GM18526 (cell line): ENCODE results near the gene AZIN2.

Experiments
- POLR2A ChIP-seq: IDR thresholded peaks from 3 replicates; pipeline ENCODE4 v1.6.1; 2011; ENCODE audit not compliant: insufficient read length; ENCODE audit errors: extremely low read depth

Gene AZIN2

GRCh38 chr1:33153650-33154049, 72.7 kb downstream of the AZIN2 start:
- no peak for TF ChIP-seq POLR2A

DNA sequence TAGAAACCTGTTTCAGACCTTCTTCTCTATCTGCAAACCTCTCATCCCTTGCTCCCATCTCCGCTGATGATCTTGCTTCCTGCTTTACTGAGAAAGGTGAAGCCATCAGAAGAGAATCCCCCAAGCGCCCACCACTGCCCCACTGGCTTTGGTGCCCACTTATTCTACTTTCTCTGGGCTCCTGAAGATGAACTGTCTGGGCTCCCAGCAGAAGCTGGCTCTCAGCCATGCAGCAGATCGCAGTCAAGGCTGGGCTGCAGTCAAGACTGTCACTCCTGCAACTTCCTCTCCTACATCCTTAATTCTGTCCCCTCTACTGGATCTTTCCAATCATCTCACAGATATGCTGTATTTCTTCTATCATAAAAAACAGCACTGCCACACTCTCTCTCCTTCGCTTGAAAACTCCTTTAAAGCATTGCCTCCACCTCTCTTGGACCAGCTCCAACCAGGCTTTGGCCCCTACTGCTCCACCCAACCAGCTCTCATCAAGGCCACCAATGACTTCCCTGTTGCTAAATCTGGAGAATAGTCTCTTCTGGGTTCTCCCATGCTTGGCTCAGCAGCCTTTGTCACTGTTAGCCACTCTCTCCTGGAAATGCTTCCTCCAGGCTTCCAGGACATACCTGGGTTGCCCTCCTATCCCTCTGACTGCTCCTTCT, 75.1 kb downstream of the AZIN2 start:
- TF ChIP-seq POLR2A, result no peak

DNA sequence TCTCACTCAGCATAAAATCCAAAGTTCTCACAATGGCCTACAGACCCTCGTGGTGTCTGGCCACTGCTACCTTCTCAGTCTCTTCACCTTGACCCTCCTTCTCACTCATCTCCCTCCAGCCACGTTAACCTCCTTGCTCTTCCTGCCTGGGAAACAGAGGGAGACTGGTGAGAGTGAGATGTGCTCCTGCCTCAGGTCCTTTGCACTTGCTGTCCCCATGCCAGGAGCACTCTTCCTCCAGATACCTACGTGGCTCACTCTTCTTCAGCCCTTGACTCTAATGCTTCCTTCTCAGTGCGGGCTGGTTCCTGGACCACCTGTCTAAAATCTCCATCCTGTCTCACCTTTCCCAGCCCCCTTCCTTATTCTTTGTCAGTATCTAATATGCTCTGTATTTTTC, 76.2 kb downstream of the AZIN2 start:
- TF ChIP-seq POLR2A, result no peak

DNA sequence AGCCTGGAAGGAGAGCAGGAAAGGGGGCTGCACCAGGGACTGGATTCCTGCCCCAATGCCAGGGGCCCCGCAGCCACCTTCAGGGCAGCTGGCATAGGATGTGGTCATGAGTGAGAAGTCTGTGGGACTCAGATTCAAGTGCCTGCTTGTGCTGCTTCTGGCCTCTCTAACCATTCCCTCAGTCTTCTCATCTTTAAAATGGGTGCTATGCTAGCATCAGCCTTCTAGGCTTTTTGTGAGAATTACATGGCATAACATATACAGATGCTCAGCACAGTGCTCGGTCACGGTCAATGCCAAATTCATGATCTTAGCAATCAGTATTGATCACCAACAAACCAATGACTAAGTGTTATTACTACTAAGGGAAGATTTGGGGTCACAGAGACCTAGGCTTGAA, 77.4 kb downstream of the AZIN2 start:
- TF ChIP-seq POLR2A, result no peak

DNA sequence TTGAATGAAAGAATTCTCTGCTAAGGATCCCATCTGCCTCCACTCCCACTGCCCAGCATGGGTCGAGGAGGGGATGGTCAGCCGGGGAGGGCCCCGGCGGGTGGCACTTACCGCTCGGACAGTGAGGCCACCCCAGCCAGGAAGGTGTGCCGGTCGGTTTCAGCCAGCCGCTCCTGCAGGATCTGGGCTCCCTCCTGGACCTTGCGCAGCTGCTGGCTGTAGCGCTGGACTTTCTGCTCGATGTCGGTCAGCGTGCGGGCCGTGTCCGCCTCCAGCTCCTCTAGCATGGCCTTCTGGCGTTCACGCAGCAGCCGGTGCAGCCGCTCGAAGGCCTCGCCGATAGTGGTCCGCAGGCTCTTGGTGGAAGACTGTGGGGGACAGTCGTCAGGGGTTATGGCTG, 78.6 kb downstream of the AZIN2 start:
- TF ChIP-seq POLR2A, result no peak

- no peak for TF ChIP-seq POLR2A
Observed at GRCh38 chr1:33161061-33161681, 80.2 kb downstream of the AZIN2 start.

GRCh38 chr1:33162141-33162540, 81.2 kb downstream of the AZIN2 start:
- no peak for TF ChIP-seq POLR2A

DNA sequence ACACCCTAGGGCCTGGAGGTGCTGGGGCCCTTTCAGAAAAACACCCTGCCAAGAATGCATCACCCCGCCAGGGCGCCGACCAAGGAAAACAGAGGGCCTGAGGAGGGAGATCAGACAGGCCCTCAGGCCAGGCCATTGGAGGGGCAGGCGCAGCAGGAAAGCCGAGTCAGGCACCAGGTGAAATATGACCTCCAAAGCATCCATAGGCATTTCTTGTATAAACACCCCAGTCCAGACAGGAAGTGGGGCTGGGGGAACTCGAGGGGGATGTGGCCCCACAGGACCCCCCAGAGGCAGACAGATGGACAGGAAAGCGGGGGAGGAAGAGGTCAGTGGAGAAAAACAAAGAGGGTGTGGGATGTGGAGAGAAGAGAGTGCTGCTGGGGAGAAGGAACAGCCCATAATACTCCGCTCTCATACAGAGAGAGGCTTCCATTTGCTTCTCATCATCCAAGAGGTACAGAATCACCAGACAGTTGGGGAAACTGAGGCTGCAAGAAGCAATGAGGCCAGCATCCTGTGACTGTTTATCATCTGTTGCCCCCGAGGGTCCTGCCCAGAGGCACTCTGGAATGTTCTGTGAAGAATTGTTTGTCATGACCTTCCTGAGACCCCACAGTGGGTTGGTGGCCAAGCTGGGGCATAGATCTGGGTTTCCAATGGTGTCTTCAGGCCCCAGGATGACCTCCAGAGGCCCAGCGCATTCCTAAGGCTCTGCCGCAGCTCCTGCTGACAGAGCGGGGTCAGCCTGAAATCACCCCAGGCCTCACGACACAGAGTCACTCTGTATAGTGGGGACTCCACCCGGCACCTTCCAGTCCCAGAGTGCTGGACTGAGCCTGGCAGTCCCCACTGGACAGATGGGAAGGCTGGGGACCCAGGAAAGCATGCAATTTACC, 82.9 kb downstream of the AZIN2 start:
- no peak for TF ChIP-seq POLR2A

- no peak for TF ChIP-seq POLR2A
Observed at GRCh38 chr1:33165209-33165608, 84.3 kb downstream of the AZIN2 start.

GRCh38 chr1:33165809-33166208, 84.9 kb downstream of the AZIN2 start:
- no peak for TF ChIP-seq POLR2A

- TF ChIP-seq POLR2A, result no peak
Observed at GRCh38 chr1:33167650-33168447, 86.9 kb downstream of the AZIN2 start.

- no peak for TF ChIP-seq POLR2A
Observed at GRCh38 chr1:33168556-33169289, 87.8 kb downstream of the AZIN2 start.

- no peak for TF ChIP-seq POLR2A
Observed at GRCh38 chr1:33169290-33170055, 88.5 kb downstream of the AZIN2 start.
